Measurements from ENCODE around the gene GPC5.

DNA sequence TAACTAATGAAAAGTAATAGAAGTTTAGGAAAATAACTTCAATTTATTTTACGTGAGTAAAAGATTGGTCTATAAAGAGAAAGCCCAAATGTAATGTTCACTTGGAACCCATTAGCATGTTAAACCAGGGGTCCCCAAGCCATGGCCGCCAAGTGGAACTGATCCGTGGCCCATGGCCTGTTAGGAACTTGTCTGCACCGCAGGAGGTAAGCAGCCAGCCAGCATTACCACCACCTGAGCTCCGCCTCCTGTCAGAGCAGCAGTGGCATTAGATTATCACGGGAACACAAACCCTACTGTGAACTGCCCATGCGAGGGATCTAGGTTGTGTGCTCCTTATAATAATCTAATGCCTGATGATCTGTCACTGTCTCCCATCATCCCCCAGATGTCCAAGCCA, 1009.4 kb downstream of the GPC5 start:
- TF ChIP-seq, protein P1, sequence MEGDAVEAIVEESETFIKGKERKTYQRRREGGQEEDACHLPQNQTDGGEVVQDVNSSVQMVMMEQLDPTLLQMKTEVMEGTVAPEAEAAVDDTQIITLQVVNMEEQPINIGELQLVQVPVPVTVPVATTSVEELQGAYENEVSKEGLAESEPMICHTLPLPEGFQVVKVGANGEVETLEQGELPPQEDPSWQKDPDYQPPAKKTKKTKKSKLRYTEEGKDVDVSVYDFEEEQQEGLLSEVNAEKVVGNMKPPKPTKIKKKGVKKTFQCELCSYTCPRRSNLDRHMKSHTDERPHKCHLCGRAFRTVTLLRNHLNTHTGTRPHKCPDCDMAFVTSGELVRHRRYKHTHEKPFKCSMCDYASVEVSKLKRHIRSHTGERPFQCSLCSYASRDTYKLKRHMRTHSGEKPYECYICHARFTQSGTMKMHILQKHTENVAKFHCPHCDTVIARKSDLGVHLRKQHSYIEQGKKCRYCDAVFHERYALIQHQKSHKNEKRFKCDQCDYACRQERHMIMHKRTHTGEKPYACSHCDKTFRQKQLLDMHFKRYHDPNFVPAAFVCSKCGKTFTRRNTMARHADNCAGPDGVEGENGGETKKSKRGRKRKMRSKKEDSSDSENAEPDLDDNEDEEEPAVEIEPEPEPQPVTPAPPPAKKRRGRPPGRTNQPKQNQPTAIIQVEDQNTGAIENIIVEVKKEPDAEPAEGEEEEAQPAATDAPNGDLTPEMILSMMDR (IDR thresholded peaks at IDR 0.05), result no peak
- TF ChIP-seq POLR2AphosphoS5 (IDR thresholded peaks at IDR 0.05; ENCODE audit: low read depth, low read length) (no peak), SIN3A (IDR thresholded peaks at IDR 0.05; ENCODE audit: borderline replicate concordance, insufficient read depth, low read depth, low read length) (no peak)
